ENCODE results near the gene KRT71.
"Not testable (repeated sequence)": the region's sequence is repeated elsewhere in the genome, so short reads cannot be mapped to it uniquely, and the experiment has no call there.

KRT71 gene

DNA sequence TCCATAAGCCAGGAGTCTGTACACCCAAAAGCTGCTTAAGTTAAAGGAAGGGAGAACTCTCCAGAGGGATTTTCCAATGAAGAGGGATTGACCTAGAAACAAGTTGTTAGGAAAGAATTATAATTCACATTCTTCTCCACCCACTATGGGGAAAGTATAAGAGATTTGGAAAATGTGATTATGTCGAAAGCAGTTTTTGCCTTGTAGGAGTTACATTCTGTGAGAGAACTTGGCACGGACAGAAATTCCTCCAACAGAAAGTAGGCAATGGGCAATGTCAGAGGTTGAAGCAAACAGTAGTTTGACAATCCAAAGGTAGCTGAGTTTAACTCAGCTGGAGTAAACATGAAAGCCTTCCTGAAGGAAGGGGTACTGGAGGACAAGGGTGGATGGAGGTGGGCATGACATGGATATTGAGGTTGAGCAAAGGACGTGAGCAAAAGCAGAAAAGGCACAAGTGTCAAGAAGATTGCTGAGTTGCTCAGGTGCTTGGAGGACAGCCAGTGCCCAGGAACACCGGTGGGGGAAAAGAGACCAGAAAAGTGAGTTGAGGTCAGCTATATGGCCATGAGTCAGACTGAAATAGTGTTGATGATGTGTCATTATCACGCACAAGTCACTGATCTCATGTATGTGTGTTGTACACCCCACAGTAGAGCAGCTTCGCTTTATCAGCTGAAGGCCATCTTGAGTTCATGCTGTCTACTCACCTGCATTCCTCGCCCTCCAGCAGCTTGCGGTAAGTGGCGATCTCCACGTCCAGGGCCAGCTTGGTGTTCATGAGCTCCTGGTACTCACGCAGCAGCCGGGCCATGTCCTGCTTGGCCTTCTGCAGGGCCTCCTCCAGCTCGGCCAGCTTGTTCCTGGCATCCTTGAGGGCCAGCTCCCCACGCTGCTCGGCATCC lies 36.8 kb downstream of the KRT71 start:
- Mint-ChIP-seq H3K36me3 (ENCODE audit: low read depth) (no peaks in the 10 kb centered on the region), H3K27me3 (peaks cover 9% of the 10 kb centered on the region), H3K4me1 (no peaks in the 10 kb centered on the region), H3K9me3 (no peaks in the 10 kb centered on the region), H3K27ac (no peak overlapping the region), H3K4me3 (no peak overlapping the region)
- DNase-seq (no peak), ATAC-seq (no peak)

DNA sequence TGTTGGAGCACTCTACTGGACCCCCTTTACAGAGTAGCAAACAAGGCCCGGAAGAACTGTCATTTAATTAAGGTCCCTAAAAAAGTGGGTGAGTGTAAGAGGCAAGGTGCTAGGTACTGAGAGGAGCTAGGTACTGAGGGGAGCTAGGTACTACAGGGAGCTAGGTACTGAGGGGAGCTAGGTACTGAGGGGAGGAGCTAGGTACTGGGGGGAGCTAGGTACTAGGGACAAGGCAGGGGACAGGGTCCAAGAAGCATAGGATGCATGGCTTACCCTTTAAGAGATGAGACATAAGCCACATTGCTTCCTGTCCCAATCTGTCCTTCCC lies 37.7 kb downstream of the KRT71 start:
- ATAC-seq, result no peak
- Mint-ChIP-seq H3K27me3 (peaks cover 11% of the 10 kb centered on the region), H3K4me1 (no peaks in the 10 kb centered on the region), H3K36me3 (ENCODE audit: low read depth) (no peaks in the 10 kb centered on the region), H3K27ac (no peak overlapping the region), H3K4me3 (no peak overlapping the region), H3K9me3 (no peaks in the 10 kb centered on the region)
- DNase-seq, result no peak

DNA sequence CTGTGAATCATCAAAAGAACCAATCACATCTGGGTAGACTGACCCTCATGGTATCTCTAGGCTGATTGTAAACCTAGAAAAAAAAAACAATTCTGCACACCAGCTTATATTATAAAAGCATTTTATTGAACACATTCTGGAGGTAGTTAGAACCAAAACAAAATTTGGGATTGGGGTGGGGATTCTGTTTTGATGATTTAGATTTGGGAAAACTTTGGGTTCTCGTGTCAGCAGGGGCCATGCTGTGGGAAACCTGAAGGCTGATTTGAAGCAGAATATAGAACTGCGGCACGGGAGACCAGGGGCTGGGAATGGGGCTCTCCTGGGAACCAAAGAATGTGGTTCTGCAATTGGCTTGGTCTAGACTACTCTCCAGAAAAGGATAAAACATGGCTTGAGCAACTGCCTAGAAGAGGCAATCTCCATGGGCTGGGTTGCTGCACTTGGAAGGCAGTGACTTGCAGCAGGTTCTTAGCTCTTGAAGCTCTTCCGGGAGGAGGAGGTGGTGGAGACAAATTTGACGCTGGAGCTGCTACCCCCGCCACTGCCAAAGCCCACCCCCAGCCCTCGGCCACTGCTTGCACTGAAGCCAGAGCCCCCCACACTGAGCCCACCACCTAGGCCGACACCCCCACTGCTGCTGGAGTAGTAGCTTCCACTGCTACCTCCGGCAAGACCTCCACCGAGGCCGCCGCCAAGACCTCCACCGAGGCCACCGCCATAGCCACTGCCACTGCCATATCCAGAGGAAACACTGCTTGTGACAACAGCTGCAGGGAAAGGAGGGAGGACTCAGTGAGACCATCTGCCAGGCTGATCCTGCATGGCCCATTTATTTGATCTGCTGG lies 38.2 kb downstream of the KRT71 start:
- DNase-seq (no peak), ATAC-seq (no peak)
- peaks cover 13% of the 10 kb centered on the region for H3K27me3 Mint-ChIP-seq
- no peaks in the 10 kb centered on the region for H3K36me3 Mint-ChIP-seq (ENCODE audit: low read depth)
- no peaks in the 10 kb centered on the region for H3K4me1 Mint-ChIP-seq
- H3K27ac Mint-ChIP-seq, result no peak overlapping the region
- no peak overlapping the region for H3K4me3 Mint-ChIP-seq
- H3K9me3 Mint-ChIP-seq, result no peaks in the 10 kb centered on the region

DNA sequence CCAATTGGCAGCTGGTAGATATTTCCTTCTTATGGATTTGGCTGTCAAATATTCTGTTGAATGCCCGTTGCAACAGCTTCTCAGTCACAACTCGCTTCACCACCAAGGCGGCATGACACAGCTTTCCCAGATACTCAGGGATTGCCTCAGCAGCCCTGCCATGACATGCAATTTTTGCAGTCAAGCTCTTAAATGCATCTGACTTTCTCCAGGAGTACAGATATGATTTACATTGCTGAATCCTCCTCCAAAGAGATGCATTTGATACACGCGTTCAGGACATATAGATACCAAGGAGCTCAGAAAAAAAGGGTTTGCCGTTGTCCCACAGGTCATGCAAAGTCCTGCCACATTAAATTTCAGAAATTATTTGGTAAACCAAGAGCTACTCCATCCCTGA lies 39.2 kb downstream of the KRT71 start:
- Mint-ChIP-seq H3K4me3 (no peak overlapping the region), H3K9me3 (no peaks in the 10 kb centered on the region), H3K36me3 (ENCODE audit: low read depth) (no peaks in the 10 kb centered on the region), H3K4me1 (no peaks in the 10 kb centered on the region), H3K27me3 (peaks cover 18% of the 10 kb centered on the region), H3K27ac (no peak overlapping the region)
- ATAC-seq (no peak), DNase-seq (no peak)

DNA sequence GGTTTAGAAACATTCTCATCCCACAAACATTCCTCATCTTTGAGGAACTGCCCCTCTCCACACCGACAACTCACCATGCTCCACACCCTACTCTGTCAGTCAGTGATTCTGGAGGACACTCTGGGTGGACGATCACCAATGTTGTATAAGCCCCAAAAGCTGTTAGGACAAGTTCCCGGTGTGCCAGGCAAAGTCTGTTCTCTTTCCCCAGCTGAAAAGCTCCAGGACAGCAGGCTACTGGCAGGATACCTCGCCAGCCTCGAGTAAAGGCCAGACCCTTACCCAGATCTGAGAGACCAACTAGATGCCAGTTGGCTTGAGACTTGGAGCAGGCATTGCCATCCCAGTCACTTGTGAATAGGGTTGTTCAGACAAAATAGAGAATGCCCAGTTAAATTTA lies 44.7 kb downstream of the KRT71 start:
- Mint-ChIP-seq H3K27ac (no peak overlapping the region), H3K36me3 (ENCODE audit: low read depth) (no peaks in the 10 kb centered on the region), H3K9me3 (no peaks in the 10 kb centered on the region), H3K27me3 (peaks cover 42% of the 10 kb centered on the region), H3K4me1 (no peaks in the 10 kb centered on the region), H3K4me3 (no peak overlapping the region)
- ATAC-seq, result no peak
- DNase-seq, result no peak

DNA sequence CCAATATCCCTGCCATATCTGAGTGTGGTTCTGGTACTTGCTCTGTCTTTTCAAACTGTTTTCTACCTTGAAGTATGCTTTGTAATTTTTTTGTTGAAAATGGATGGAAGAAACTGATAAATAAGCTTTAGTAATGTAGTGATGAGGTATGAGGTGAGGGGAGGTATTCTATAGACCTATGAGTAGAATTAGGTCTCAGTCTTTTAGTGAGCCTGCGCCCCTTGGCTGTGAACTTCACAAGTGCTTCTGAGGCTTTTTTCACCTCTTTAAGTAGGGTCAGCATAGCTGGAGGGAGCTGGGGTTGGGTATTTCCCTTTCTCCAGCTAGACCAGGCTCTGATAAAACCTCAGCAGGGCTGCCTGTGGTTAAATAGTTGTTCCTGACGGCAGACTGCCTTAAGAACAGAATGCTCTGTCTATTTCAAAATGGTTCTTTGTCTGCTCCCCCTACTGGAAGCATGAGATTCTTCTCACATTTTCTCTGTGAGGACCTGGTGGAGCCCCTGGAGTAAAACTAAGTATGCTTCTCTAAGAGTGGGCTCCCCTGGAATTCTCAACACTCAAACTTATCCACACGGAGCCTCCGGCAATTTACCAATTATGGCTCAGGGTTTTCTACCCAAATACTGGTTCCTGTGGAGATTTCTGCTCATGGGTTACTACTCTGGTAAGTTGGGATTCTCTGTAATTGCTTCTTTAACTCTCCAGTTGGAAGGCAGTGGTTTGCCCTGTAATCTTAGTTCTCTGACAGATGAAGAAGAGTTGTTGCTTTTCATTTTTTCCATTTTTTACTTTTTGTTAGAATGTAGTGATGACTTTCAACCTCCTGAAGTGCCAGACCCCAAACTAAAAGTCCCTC lies 45.9 kb downstream of the KRT71 start:
- DNase-seq (no peak), ATAC-seq (peak; percentile 33)
- Mint-ChIP-seq H3K4me3 (no peak overlapping the region), H3K27ac (no peak overlapping the region), H3K36me3 (ENCODE audit: low read depth) (no peaks in the 10 kb centered on the region), H3K27me3 (peaks cover 35% of the 10 kb centered on the region), H3K4me1 (no peaks in the 10 kb centered on the region), H3K9me3 (no peaks in the 10 kb centered on the region)

DNA sequence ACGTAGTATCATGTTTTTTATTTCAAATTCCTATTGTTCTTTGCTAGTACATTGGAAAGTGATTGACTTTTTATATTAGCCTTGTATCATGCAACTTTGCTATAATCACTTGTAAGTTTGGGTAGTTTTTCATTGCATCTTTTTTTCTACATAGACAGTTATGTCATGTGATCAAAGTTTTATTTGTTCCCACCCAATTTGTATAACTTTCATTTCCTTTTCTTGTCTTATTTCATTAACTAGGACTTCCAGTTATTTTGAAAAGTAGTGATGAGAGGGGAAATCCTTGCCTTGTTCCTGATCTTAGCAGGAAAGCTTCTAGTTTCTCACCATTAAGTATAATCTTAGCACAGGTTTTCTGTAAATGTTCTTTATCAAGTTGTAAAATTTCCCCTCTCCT lies 50.1 kb downstream of the KRT71 start:
- Mint-ChIP-seq H3K27me3 (peaks cover 19% of the 10 kb centered on the region), H3K27ac (no peak overlapping the region), H3K4me3 (no peak overlapping the region), H3K9me3 (no peaks in the 10 kb centered on the region), H3K4me1 (no peaks in the 10 kb centered on the region), H3K36me3 (ENCODE audit: low read depth) (no peaks in the 10 kb centered on the region)
- ATAC-seq (no peak), DNase-seq (no peak)

DNA sequence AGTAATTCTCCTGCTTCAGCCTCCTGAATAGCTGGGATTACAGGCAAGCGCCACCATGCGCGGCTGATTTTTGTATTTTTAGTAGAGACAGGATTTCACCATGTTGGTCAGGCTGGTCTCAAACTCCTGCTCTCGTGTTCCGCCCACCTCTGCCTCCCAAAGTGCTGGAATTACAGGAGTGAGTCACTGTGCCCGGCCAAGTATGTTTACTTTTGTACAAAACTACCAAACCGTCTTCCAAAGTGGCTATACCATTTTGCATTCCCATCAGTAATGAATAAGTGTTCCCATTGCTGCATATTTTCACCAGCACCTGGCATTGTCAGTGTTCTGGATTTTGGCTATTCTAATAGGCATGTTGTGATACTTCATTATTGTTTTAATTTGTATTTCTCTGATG lies 51.5 kb downstream of the KRT71 start:
- H3K4me3 Mint-ChIP-seq, result no peak overlapping the region
- DNase-seq, result no peak
- H3K27ac Mint-ChIP-seq, result no peak overlapping the region
- ATAC-seq, result no peak
- no peaks in the 10 kb centered on the region for H3K36me3 Mint-ChIP-seq (ENCODE audit: low read depth)
- no peaks in the 10 kb centered on the region for H3K4me1 Mint-ChIP-seq
- H3K27me3 Mint-ChIP-seq, result peaks cover 10% of the 10 kb centered on the region
- no peaks in the 10 kb centered on the region for H3K9me3 Mint-ChIP-seq

DNA sequence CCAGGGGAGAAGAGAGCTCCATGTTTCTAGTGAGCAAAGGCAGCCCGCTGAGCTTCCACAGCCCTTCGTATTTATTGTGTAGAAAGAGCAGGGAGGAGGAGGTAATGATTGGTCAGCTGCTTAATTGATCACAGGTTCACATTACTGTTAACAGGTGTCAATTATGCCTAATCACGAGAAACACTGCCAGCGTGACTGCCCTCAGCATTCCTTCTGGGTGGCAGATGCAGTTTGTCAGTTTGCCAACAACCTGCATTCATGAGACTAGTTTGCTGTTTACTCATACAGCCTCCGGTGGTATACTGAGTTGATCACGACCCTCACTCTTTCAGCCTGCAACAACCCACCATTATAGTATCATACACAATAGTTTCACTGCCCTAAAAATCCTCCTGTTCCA lies 52.4 kb downstream of the KRT71 start:
- H3K9me3 Mint-ChIP-seq; H3K4me3 Mint-ChIP-seq; H3K36me3 Mint-ChIP-seq (ENCODE audit: low read depth); H3K27me3 Mint-ChIP-seq; H3K27ac Mint-ChIP-seq; H3K4me1 Mint-ChIP-seq; ATAC-seq; DNase-seq: not testable (repeated sequence)

DNA sequence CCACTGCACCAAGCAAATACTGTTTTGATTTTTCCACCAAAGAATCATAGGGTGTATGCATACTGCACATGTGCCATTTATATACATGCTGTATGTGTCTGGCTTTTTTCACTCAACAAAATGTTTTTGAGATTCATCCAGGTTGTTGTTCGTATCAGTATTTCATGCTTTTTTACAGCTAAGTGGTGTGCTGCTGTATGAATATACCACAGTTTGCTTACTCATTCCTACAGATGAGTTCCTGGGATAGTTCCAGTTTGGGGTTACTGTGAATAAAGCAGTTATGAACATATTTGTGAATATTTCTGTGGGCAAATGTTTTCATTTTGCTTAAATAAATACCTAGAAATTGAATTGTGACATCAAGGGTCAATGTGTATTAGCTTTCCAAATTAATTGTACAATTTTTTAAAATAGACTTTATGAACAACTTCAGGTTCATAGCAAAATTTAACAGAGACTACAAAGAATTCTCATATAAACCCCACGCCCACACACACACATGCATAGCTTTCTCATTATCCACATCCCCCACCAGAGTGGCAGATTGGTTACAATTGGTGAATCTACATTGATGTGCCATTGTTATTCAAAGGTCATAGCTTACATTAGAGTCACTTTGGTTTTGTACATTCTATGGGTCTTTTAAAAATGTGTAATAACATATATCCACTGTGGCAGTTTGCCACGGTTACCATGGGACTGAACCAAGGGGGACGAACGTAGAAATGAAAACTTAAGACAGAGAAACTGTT lies 53.0 kb downstream of the KRT71 start:
- no peaks in the 10 kb centered on the region for H3K9me3 Mint-ChIP-seq

DNA sequence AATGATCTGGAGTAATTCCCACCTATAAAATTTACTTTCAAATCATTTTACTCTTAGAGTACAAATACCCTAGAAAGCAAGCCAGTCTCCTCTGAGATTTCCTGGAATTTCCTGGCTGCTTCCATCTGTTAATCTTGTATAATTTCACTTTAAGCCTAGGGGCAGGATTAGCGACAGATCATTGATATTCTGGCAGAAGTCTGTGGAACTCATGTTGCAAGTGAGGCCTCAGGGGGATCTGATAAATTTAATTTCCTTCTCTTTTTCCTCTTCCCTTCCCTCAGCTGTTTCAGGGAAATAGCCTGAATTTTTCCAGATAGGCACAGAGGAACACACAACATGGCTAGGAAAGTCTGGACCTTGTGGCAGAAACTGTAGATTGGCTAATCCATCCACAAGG lies 54.0 kb downstream of the KRT71 start:
- Mint-ChIP-seq H3K27me3 (peaks cover under 1% of the 10 kb centered on the region), H3K9me3 (no peaks in the 10 kb centered on the region), H3K4me3 (no peak overlapping the region), H3K4me1 (no peaks in the 10 kb centered on the region), H3K36me3 (ENCODE audit: low read depth) (no peaks in the 10 kb centered on the region), H3K27ac (no peak overlapping the region)
- DNase-seq (no peak), ATAC-seq (no peak)

More for the DNA sequence above, 53.0 kb downstream of the KRT71 start:
- Mint-ChIP-seq H3K36me3 (ENCODE audit: low read depth) (no peaks in the 10 kb centered on the region), H3K4me3 (no peak overlapping the region), H3K27me3 (no peaks in the 10 kb centered on the region), H3K4me1 (no peaks in the 10 kb centered on the region), H3K27ac (no peak overlapping the region)
- no peak for ATAC-seq
- no peak for DNase-seq

DNA sequence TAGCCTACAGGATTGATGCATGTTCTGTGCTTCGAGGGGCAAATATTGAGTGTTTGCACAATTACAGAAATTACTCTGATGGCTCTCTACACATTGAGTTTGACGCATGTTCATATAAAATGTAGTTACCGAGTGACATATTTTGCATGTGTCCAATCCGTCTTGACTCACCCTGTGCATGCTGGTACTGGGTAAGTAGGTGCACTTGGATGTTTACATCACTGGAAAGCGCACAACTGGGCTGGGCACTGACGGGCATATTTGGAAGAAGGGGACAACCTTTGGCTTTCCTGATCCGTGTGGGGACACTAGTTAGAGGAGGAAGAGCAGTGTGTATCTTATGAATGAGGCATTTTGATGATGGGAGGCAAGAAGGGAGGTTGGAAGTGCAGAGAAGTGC lies 55.0 kb downstream of the KRT71 start:
- ATAC-seq, result no peak
- H3K9me3 Mint-ChIP-seq, result no peaks in the 10 kb centered on the region
- no peak for DNase-seq
- H3K27me3 Mint-ChIP-seq, result peaks cover 10% of the 10 kb centered on the region
- H3K4me3 Mint-ChIP-seq, result no peak overlapping the region
- H3K27ac Mint-ChIP-seq, result no peak overlapping the region
- no peaks in the 10 kb centered on the region for H3K4me1 Mint-ChIP-seq
- no peaks in the 10 kb centered on the region for H3K36me3 Mint-ChIP-seq (ENCODE audit: low read depth)

DNA sequence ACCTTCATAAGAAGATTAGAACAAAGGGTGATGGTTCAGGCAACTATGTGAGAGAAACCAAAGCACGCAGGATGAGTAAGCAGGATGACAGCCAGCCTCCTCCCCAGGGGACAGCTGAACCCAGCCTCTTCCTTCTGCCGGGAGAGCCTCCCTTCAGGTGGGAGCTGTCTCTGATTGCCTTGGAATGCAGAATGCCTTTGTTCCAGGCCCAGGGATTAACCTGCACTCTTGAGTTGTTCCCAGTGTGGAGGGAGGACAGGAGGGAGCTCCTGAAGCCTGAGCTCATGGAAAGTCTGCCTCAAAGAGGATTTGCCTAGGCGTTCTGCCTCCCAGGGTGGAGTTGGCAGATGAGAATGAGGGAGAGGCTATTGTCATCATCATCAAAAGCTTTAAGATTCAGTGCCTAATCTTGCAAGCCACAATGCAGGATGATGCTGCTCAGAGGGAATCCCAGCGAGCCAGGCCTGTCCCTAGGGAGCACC lies 56.3 kb downstream of the KRT71 start:
- H3K4me1 Mint-ChIP-seq, result no peaks in the 10 kb centered on the region
- no peak for DNase-seq
- H3K36me3 Mint-ChIP-seq (ENCODE audit: low read depth), result no peaks in the 10 kb centered on the region
- H3K4me3 Mint-ChIP-seq, result no peak overlapping the region
- H3K9me3 Mint-ChIP-seq, result no peaks in the 10 kb centered on the region
- H3K27ac Mint-ChIP-seq, result no peak overlapping the region
- H3K27me3 Mint-ChIP-seq, result peaks cover 14% of the 10 kb centered on the region
- ATAC-seq, result no peak

DNA sequence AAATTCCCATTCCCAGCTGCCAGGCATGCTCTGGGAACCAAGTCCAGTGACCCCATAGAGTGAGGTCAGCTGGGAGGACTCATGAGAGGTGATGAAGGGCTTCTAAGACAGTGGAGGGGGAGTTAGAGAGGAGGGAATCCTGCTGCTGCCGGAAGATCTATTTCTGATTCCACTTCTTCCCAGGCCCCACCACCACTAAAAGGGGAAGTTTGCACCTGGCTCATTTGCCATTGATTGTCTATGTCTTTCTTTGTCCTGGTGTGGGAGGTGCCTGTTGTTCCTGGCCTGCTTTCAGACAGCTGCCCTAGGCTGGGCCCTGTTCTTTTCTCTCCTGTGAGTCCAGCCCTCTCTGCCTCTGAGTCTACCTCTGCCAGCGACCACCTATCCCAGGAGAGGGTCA lies 56.9 kb downstream of the KRT71 start:
- Mint-ChIP-seq H3K36me3 (ENCODE audit: low read depth) (no peaks in the 10 kb centered on the region), H3K4me1 (no peaks in the 10 kb centered on the region), H3K27me3 (peaks cover 18% of the 10 kb centered on the region), H3K27ac (no peak overlapping the region), H3K4me3 (no peak overlapping the region), H3K9me3 (no peaks in the 10 kb centered on the region)
- DNase-seq (no peak), ATAC-seq (no peak)
